ENCODE measurements around the gene ADGRL3.

DNA sequence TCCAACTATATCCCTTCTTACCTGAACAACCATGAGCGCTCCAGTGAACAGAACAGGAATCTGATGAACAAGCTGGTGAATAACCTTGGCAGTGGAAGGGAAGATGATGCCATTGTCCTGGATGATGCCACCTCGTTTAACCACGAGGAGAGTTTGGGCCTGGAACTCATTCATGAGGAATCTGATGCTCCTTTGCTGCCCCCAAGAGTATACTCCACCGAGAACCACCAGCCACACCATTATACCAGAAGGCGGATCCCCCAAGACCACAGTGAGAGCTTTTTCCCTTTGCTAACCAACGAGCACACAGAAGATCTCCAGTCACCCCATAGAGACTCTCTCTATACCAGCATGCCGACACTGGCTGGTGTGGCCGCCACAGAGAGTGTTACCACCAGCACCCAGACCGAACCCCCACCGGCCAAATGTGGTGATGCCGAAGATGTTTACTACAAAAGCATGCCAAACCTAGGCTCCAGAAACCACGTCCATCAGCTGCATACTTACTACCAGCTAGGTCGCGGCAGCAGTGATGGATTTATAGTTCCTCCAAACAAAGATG lies 870.2 kb downstream of the ADGRL3 start:
- TF ChIP-seq, protein P1, sequence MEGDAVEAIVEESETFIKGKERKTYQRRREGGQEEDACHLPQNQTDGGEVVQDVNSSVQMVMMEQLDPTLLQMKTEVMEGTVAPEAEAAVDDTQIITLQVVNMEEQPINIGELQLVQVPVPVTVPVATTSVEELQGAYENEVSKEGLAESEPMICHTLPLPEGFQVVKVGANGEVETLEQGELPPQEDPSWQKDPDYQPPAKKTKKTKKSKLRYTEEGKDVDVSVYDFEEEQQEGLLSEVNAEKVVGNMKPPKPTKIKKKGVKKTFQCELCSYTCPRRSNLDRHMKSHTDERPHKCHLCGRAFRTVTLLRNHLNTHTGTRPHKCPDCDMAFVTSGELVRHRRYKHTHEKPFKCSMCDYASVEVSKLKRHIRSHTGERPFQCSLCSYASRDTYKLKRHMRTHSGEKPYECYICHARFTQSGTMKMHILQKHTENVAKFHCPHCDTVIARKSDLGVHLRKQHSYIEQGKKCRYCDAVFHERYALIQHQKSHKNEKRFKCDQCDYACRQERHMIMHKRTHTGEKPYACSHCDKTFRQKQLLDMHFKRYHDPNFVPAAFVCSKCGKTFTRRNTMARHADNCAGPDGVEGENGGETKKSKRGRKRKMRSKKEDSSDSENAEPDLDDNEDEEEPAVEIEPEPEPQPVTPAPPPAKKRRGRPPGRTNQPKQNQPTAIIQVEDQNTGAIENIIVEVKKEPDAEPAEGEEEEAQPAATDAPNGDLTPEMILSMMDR (IDR thresholded peaks at IDR 0.05; ENCODE audit: insufficient read depth, low read length, poor library complexity, severe bottlenecking): no peak
- no peak for TF ChIP-seq EZH2phosphoT487 (conservative IDR thresholded peaks at IDR 0.05; ENCODE audit: low read length)
